Measurements from ENCODE around the gene LGALS3.
A peak's percentile ranks its signal among the peaks of the same experiment; 100 is the strongest.

Gene LGALS3

DNA sequence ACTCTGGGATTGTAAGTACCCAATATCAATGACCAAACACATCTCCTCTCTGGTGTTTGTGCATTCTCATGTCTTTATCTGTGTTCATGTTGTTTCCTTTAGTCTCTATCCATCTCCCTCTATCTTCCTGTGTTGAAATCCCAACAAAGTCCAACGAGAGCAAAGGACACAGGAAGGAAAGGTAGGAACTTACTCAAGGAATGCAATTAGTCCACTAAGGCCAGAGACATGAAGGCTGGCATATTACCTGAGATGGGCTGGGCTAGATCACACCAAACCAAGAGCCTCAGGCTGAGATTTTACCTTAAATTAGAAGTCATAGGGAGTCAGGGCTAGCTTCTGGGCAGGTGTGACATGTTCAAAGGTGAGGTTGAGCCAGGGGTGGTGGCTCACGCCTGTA lies 14.3 kb upstream of the LGALS3 start:
- TF ChIP-seq, protein P1, sequence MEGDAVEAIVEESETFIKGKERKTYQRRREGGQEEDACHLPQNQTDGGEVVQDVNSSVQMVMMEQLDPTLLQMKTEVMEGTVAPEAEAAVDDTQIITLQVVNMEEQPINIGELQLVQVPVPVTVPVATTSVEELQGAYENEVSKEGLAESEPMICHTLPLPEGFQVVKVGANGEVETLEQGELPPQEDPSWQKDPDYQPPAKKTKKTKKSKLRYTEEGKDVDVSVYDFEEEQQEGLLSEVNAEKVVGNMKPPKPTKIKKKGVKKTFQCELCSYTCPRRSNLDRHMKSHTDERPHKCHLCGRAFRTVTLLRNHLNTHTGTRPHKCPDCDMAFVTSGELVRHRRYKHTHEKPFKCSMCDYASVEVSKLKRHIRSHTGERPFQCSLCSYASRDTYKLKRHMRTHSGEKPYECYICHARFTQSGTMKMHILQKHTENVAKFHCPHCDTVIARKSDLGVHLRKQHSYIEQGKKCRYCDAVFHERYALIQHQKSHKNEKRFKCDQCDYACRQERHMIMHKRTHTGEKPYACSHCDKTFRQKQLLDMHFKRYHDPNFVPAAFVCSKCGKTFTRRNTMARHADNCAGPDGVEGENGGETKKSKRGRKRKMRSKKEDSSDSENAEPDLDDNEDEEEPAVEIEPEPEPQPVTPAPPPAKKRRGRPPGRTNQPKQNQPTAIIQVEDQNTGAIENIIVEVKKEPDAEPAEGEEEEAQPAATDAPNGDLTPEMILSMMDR (IDR thresholded peaks at IDR 0.05) = no peak
- no peak for DNase-seq (ENCODE audit: low spot score)
- Histone ChIP-seq H3K27ac (no peak overlapping the region), H3K4me3 (no peak overlapping the region)

DNA sequence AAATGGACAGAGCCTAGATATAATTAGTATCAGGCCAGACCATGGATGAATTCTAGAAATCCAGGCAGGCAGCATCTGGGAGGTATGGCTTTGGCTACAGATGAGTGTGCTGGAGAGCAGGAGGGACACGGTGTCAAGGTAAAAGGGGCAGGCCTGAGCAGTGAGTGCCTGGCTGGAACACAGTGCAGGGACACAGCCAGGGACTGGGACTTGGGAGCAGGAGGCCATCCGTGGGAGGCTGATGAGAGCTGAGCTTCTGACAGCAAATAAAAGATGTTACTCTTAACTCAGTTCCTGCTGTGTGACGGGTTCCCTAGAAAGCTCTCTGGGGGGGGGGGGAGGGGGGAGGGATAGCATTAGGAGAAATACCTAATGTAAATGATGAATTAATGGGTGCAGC lies 13.6 kb upstream of the LGALS3 start:
- Histone ChIP-seq H3K4me3 (no peak overlapping the region), H3K27ac (no peak overlapping the region)
- DNase-seq (ENCODE audit: low spot score) = no peak
- TF ChIP-seq, protein P1 (IDR thresholded peaks at IDR 0.05) = no peak

DNA sequence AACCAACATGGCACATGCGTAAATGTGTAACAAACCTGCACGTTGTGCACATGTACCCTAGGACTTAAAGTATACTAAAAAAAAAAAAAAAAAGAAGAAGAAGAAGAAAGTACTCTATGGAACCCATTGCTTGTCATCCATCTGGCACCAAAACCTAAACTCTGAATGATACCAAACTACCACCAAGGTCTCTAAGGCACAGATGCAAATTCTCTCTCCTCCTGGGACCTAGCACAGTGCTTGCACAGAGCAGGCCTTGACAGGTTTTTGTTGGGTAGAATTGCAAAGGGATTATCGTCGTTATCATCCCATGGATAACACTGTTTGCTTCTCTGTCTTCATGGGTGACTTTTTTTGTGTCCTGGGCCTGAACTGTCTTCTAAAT lies 13.2 kb upstream of the LGALS3 start:
- Histone ChIP-seq H3K4me3 (no peak overlapping the region), H3K27ac (no peak overlapping the region)
- TF ChIP-seq, protein P1 (IDR thresholded peaks at IDR 0.05) = no peak
- no peak for DNase-seq (ENCODE audit: low spot score)

DNA sequence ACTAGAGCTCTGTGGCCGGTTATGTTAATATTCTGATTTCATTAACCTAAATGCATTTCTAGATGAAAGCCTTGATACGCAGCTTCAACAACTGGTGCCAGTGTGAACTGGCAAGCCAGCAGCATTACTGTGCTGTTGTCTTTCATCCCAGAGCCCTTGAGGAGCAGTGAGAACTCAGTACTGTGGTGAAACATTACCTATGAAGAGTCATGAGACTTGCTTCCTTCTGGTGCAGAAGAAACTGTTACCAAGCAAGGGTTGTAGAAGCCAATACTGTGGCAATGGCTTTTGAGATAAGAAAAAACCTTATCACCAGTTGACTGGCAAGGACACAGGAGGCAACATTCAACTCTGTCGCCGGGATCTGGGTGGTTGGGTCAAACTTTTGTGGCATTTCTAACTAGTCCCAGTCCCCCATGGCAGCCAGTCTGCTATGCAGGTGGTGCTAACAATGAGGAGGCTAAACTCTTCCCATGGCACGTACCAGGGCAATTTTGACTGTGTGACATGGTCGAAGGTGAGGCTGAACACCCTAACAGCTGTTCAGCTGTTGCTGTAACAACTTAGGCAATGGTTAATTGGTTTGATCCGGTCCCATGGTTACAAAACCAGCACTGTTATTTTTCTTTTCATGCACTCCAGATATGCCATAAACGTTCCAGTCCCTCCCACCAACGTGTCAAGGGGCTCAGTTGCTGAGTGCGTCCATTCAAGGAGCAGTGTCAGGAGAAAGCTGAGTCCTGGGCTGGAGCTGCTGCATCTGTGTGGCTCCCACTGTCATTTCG lies 12.6 kb upstream of the LGALS3 start:
- Histone ChIP-seq H3K27ac (no peak overlapping the region), H3K4me3 (no peak overlapping the region)
- DNase-seq (ENCODE audit: low spot score) = no peak
- TF ChIP-seq, protein P1 (IDR thresholded peaks at IDR 0.05) = no peak

DNA sequence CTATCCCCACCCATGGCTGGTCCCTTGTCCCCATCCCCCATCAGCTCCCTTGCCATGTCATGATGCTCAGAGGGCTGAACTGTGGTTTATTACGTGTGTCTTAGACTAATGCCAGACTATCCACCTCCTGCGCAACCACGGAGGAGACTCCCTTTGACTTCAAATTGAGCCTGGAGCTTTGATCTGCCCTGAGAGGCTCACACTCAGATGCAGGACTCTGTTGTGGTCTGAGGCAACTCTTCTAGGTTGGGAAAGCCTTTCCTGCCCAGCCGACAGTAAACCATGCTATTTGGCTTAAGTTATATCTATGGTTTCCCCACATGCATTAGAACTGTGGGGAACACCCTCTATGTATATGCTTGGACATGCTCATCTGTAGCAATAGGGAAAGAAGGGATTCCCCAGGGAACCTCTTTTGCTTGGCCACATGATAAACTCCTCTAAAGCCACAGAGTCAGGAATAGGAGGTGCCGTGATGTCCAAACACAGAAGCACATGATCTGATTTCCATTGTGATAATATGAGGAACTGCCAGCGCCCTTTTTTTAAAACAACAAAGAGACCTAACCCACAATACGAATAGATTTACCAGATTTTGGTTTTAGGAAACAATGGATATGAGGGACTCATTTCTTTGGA lies 11.1 kb upstream of the LGALS3 start:
- DNase-seq (ENCODE audit: low spot score) = no peak
- Histone ChIP-seq H3K27ac (peak overlapping the region; percentile 15 to 55), H3K4me3 (no peak overlapping the region)
- TF ChIP-seq, protein P1 (IDR thresholded peaks at IDR 0.05) = no peak

DNA sequence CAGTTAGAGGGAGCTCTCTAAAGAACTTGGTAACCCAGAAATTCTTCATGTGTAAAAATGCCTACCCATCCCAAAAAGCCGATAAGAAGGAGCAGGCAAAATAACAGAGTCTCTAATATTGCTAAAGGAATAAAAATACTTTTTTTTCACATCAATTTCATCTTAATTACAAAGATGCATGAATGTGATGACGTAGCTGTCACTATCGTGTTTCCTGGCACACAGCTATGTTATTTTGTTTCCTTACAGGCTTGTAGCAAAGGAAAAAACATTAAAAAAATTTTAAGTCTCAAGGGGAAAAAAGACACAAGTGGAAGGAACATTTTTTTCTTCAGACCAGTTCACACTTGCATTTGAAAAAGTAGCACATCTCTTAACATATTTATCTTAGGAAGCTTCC lies 10.3 kb upstream of the LGALS3 start:
- DNase-seq (ENCODE audit: low spot score) = no peak
- H3K27ac ChIP-seq = peak overlapping the region; percentile 8 to 62
- no peak overlapping the region for H3K4me3 ChIP-seq
- TF ChIP-seq, protein P1 (IDR thresholded peaks at IDR 0.05) = no peak
